Right hindlimb (tissue), 1 donor: ENCODE measurements around the gene FBXL20.

ENCODE experiments used
- DNase-seq: peaks from one replicate; pipeline ENCODE4 v3.0.0-alpha.2; 2018

The FBXL20 gene

DNA sequence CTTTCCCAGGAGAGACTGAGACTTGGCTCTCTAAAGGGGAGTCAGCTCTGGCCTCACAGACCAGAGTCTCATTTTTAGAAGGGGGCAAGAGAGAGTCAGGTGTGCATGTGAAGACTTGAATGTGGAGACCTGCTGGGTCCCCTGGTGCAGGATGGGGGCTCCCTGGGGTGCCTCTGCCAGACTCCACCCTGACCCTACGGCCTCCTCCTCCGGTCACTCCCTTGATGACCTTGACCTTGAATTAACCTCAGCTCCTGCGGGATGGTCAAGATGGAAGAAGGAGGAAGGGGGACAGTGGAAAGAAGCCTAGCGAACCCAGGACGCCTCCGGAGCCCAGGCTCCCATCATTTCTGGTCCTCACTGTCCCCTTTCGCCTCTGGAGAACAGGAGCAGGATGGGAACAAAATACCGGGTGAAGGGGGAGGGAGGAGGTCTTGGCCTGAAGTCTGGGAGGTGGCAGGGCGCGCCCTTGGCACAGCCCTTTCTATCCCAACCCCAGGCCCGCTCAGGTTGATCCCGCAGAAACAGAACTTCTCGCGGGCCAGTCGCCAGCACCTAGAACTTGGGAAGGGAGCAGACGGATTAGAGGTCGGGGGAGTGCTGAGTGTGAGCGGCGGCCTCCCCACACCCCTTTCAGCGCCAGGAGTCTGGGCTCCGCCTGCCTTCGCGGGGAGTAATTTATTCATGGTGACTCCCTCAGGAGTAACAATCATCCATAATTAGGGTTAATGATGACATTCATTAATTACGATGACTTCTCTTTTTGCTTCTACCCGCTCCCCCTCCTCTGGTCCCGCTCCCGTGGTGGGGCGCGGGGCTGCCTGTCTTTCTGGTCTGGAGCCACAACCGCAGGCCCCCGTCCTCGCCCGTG, 177.3 kb downstream of the FBXL20 start:
- no peak for DNase-seq

DNA sequence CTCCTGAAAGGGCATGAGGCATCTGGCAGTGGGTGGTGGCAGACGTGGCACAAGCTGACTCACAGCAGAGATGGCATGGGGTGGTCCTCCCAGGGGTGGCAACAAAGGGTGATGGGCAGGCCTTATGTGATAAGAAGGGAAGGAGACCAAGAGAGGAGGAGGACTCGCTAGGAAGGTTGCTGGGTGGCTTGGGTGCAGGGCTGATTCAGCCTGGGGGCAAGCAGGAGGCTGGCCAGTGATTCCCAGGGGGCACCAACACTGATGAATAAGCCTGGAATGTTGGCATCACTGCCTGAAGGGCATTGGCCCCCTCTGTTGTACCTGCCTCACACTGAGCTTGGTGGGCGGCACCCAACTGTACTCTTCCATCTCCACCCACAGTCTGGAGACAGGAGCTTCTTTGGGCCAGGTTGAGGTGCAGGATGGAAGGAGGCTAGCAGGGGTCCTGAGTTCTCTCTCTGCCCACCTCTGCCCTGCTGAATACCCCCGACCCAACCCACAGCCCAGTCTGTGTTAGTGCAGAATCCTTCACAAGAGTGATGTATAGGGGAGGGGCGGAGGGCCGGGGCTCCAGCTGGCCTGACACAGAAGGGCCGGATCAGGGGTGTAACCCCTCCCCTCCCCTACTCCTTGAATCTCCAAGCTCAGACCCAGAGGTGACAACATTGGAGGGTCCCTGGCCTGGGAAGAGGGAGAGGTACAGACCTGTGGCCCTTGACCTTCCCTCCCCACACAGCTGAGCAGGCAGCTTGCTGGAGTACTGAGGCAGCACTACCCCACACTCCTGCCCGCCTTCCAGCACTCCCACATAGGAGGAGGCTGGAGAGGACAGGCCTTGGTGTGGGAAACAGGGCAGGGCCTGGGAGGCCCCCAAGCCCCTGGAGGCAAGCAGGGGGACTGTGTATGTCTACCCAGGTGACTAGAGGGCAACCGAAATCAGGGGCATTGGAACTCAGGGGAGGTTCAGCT, 178.3 kb downstream of the FBXL20 start:
- no peak for DNase-seq

DNA sequence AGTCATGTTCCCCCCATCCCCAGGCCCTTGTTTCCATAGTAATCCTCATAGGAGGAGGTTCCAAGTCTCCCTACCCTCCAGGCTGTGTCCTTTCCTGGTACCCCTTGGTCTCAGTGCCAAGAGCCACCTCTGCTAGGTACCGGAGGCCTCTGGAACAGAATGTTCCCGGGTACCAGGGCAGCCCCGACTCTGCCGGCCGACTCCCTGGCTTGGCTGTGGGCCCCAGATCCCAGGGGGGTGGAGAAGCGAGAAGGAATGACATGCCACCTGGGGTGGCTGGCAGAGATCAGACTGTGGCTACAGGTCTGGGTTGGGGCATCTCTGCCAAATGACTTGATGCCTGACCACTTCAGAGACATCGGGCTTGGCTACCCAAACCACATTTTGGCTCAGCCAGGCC, 179.3 kb downstream of the FBXL20 start:
- no peak for DNase-seq

DNA sequence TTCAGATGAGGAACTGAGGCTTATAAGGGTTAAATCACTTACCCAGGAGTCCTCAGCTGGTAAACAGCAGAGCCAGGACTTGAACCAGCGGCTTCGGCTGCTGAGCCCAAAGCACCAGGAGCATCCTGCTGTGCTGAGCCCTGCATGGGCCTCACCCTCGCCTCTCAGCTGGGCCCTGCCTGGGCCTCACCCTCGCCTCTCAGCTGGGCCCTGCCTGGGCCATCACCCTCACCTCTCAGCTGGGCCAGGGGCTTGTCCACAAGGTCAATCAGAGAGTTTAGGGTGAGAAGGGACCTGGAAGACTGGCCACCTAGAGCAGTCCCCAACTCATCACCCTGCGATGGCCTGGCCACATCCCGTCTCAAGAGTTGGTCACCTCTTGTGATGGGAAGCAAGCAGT, 179.9 kb downstream of the FBXL20 start:
- DNase-seq: no peak

DNA sequence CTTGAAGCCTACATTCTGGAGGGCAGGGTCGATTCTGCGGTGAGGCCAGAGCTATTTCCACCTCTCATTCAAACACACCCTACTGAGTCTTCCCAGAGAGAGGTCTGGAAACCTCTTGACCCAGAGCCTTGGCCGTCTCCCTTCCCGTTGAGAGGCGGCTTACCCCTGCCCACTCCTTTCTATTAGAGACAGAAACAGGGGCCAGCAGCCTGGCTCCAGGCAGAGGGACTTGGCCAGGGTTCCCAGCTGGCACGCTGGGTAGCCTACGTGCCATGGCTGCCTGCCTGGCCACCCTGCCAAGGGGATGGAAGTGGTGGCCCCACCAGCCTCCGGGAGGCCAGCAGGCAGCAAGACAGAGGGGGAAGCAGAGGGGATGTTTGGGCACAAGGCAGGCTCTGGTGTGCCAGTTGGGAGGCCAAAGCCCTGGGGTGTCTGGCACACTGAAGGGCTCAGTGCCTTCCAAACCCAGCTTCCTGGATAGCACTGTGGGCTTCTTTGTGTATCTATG, 181.7 kb downstream of the FBXL20 start:
- no peak for DNase-seq

DNA sequence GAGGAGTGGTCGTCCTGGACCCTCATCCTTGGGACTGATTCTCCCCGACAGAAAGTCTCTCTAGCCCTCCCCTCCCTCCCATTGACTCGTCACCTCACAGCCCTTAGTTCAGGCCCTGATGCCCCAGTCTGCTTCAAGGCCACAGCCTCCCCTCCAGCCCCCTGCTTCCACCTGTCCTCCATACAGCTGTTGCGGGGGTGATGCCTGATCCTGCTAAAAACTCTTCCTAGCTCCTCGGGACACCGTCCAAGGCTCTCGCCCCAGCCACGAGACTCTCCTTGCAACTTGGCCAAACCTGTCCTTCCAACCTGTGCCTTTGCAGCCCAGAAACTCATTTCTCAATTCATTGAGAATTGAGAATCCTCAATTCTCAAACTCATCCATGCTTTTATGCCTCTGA, 182.5 kb downstream of the FBXL20 start:
- DNase-seq: no peak

DNA sequence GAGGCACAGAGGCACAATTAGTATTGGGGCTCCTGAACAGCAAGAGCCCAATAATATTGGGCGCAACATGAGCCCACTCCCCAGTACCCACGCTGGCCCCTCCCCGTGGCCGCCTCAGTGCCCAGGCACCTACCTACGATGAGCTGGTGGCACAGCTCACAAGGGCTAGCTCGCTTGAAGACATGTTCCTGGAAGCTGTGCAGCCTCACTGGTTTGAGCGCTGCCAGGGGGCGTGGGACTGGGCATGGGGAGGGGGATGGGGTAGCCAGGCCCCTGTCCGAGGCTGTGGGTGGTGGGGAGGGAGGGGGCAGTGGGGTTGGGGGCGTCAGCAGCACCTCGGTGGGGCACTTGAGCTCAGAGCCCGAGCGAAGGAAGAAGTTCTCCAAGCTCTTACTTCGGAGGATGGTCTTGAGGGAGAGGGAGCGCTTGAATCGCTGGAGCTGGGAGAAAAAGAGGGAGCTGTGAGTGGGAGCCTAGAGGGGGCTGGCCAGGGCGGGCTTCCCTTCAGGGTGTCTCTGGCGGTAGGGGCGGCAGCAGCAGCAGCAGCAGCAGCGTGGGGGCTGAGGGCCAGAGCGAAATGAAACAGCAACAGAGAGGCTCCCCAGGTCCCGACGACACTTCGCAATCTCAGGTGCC, 183.6 kb downstream of the FBXL20 start:
- DNase-seq: no peak

DNA sequence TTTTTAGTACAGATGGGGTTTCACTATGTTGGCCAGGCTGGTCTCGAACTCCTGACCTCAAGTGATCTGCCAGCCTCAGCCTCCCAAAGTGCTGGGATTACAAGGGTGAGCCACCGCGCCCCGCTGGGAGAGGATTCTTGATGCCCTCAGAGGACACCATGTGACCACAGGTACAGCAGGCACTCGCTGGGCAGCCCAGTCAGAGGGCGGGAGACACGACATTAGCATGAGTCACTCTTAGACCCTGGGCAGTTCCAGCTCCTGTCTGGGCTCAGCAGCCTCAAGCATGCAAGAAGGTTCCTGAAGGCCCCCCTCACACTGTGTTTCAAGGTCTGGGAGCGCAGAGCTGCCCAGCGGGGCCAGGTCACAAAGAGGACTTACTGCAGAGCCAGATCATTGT, 187.6 kb downstream of the FBXL20 start:
- no peak for DNase-seq

DNA sequence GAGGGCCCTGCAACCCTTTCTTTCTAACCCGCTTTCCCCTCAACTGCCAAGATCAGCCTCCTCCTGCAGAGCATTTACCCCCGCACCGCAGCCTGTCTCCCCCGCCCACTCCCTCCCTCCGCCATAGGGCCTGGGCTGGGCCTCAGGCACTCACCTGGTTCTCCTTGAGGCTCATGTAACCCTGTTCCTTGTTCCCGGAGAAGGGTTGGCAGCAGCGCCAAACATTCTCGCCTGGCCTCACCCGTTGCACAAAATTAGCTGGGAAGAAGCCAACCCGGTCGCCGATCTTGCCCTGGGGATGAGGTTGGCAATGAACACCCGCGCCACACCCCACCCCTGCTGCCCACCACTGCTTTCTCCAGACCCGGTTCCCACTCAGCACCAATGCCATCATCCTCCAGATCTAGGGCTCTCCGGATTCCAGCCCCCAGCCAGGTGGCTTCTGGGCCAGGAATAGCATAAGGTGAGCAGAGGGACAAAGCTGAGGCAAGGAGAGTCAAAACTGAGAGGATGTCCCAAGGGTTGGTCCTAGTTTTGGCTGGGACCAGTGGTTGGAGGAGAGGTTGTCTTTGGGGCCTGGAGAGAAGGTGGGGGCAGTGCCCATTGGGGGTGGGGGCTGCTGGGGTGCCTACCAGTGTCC, 188.5 kb downstream of the FBXL20 start:
- no peak for DNase-seq

DNA sequence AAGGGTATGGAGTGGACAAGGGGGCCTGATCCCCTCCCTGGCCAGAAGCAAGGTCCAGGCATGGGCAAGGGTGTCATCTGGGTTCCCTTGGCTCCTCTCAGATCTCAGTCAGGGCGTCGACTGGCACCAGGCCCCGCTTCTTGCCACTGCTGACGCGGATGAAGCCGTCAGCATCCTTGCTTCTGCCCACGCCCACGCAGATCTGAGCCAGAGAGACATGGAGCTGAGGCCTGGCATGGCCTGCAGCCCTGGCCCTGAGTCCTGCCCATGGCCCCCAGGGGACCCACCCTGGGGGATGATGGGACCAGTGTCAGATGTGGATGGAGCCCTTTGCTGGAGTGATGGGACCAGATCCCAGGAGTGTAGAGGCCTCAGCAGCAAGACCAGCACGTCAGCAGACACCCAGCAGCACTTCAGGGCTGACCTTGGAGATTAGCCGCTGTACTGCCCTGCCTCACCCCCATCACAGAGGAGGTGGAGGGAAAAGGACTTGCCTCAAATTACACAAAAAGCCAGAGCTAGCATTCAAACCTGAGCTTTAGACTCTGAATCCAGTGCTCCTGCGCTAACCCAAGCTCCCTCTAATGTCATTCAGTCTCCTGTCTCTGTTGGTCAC, 189.1 kb downstream of the FBXL20 start:
- DNase-seq: no peak

DNA sequence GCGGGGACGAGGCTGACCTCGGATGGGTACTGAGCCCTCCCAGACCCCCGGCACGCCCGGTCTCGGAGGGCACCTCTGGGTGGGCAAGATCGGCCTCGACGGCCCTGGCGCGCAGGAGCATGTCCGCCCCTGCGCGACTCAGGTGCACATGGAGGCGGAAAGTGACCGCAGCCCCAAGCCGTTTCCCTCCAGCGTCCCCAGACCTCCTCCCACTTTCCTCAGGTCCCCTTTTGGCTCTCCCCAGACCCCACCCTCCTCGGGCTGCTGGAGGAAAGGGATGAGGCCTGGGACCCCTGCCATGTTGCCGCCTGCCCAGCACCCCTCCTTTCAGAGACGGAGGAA, 191.4 kb downstream of the FBXL20 start:
- no peak for DNase-seq

DNA sequence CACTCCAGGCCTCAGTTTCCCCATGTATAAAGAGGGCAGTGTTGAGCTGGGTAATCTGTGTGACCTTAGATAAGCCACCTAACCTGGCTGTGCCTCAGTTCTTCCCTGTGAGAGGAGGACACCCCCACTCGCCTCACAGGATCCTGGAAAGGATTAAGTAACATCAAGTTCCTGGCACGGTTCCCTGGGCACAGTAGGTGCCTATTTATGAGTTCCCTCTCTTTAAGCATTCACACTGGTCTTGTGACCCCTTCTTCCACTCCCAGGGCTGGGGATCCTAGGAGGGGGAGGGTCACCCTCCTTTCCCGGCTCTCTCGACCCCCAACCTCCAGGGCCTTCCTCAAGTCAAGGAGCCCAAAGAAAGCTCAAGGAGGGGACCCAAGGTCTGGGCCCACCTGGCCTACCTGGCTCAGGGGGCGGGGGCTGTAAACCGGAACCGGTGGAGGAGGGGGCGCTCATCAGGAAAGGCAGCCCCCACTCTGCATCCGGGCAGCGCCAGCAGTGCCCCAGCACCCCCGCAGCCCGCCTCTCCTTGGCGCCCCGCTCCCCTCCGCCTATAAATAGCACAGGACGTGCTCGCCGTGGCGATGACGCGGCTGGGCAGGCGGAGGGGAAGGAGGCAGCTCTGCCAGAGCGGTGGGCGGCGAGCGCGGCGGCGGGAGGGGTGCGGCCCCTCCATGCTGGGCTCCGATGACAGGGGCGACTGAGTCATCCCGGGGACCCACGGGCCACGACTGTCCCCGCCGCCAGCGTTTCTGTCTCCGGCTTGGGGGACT, 191.9 kb downstream of the FBXL20 start:
- DNase-seq: peak; percentile 84

DNA sequence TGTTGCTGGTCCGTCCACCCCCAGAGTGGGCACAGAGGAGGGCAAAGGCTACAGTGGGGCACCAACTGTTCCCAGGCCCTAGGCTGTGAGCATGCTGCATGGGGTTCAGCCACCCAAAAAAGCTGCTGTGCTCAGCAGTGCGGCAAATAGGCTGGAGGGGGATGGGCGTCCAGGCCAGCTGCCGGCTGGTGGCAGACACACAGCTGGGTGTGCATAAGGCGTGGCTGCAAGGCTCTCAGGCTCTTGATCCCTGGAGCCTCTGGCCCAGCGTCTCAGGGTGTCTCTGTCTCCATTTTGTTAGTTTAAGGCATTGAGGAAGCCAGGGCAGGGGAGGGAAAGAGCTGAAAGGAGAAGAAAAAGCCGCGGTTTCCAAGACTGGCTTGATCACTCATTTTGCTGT, 192.5 kb downstream of the FBXL20 start:
- no peak for DNase-seq

DNA sequence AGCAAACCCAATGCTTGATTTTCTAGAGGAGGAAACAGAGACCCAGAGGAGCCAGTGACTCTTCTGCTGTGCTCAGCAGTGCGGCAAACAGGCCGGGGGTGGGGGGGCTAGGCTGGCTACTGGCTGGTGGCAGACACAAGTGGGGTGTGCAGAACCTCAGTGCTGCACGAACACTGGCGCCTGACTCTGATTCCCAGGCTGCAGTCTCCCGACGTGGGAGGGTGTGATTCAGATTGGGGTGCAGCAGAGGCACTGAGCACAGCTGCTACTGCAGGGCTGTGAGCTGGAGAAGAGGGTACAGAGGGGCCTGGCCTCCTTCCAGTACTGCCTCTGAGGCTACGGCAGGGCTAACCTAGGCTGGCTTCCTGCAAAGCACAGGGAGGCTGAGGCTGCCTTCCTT, 193.3 kb downstream of the FBXL20 start:
- DNase-seq: no peak

DNA sequence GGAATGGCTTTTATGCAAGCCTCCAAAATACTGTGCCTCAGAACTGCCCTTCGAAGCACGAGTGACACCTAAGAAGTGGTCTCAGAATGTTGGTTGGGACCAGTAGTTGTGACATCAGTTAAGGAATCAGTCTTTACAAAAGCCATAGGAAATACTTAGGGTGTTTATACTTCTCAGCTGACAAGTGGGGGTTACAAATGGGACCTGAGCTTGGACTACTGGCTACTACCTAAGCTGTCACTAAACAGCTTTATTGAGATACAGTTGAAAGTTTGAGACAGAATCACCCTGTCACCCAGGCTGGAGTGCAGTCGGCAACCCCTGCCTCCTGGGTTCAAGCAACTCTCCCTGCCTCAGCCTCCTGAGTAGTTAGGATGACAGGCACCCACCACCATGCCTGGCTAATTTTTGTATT, 196.3 kb downstream of the FBXL20 start:
- DNase-seq: no peak

DNA sequence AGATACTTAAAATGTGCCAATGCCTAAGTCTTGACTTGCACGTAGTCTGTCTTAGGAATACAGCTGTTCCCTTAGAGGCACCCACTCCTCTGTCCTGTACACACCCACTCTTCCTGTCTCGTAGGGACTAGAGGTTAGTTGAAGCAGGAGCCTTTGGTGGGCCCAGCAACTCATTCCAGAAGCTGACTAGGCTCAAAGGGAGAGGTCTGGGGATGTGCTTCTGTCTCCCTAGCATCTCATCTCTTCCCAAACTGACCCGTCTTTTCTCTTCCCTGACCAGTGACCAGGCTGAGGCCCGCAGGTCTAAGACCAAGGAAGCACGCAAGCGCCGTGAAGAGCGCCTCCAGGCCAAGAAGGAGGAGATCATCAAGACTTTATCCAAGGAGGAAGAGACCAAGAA, 197.2 kb downstream of the FBXL20 start:
- DNase-seq: no peak
